Calu3 (cell line): Measurements from ENCODE around the gene LONP1. TPM values are rescaled to one million over a fixed set of nuclear protein-coding genes. Genes with fewer than 3 reads are reported as not detected.

Experiments used
- BruUV-seq: library from RNA; stranded (reverse); fragments of 400-500 nt; replicated peaks from 2 replicates; lab custom pipeline; 2021; lab: Mats Ljungman, UMichigan
- CTCF ChIA-PET: fragments of 300-600 bp; sonication (Branson Sonifier 250); formaldehyde crosslinking; loops from one replicate; lab custom pipeline; 2022; ENCODE audit warnings: antibody characterized with exemption; lab: Charles Lee
- DNase-seq: peaks from one replicate; pipeline ENCODE4 v3.0.0; 2022
- H3K27ac Mint-ChIP-seq: one replicate; pipeline ENCODE4 v1.8.0; 2022; ENCODE audit warnings: mixed read lengths; ENCODE audit not compliant: unreplicated experiment
- H3K27me3 Mint-ChIP-seq: one replicate; pipeline ENCODE4 v1.8.0; 2022; ENCODE audit warnings: mixed read lengths; ENCODE audit not compliant: unreplicated experiment
- H3K36me3 Mint-ChIP-seq: one replicate; pipeline ENCODE4 v1.8.0; 2022; ENCODE audit warnings: mild to moderate bottlenecking, moderate library complexity, mixed read lengths; ENCODE audit not compliant: insufficient read depth, unreplicated experiment
- H3K4me1 Mint-ChIP-seq: one replicate; pipeline ENCODE4 v1.8.0; 2022; ENCODE audit warnings: mild to moderate bottlenecking, low read depth, mixed read lengths; ENCODE audit not compliant: unreplicated experiment
- H3K4me3 Mint-ChIP-seq: one replicate; pipeline ENCODE4 v1.8.0; 2022; ENCODE audit warnings: mild to moderate bottlenecking, low read depth, moderate library complexity, mixed read lengths; ENCODE audit not compliant: unreplicated experiment
- H3K9me3 Mint-ChIP-seq: one replicate; pipeline ENCODE4 v1.8.0; 2022; ENCODE audit warnings: low read depth, mixed read lengths; ENCODE audit not compliant: unreplicated experiment
- CTCF ChIP-seq: fragments of 200-600 bp; IDR thresholded peaks from one replicate; pipeline ENCODE4 v1.8.0; 2022; ENCODE audit warnings: antibody characterized with exemption; ENCODE audit not compliant: unreplicated experiment
- intact Hi-C: fragments of 100-400 bp; cut with micrococcal nuclease; formaldehyde crosslinking; loops from one replicate; pipeline ENCODE4 v1.10.0; 2022; ENCODE audit not compliant: unreplicated experiment
- total RNA-seq: library from RNA; stranded (reverse); gene quantifications from 2 replicates; pipeline ENCODE4 v1.2.3, GENCODE V29; 2022

Gene LONP1
- total RNA-seq, 1 experiment from 2014 or later = 92.8 TPM

DNA sequence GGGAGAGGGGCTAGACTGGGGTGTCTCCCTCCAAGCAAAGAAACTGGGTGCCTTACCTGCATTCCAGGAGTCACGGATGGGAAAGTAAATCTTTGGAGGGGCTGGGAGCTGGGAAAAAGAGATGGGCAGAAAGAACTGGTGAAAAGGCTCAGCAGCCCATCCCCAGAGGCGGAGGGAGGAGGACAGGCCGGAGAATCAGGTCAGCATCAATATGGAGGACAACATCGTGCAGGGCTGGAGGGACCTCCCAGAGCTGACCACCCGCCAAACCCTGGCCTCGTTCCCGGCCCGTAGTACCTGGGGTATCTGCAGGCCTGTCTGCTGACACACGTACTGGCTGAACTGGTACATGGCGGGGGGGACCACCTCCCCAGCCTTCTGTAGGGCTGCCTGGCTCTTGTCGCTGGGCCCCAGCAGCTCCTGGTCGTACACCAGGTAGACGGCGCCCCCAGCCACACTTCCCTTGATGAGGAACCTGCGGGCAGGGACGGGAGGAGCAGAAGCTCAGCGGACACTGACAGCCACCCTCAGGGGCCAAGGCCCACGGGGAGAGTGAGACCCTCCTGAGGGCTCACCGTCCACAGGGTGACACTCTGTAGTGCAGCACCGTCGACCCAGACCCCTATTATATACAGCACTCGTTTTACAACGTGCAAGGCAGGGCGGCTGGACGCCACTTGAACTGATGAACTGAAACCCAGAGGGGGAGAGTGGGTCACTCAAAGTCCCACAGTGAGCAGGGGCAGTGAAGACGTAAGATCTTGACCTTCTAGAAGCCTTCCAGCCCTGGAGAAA is 40.5 kb downstream of the LONP1 start:
- BruUV-seq = no TSS peak
- Mint-ChIP-seq H3K4me1 (peaks cover 18% of the 10 kb centered on the region), H3K9me3 (no peaks in the 10 kb centered on the region), H3K27ac (peak overlapping the region; percentile 100), H3K36me3 (peaks cover 42% of the 10 kb centered on the region), H3K27me3 (peaks cover 9% of the 10 kb centered on the region), H3K4me3 (peak overlapping the region; percentile 97)
- CTCF ChIA-PET = no interaction called here
- intact Hi-C loops = no loop called here
- TF ChIP-seq CTCF = no peak
- DNase-seq = no peak

DNA sequence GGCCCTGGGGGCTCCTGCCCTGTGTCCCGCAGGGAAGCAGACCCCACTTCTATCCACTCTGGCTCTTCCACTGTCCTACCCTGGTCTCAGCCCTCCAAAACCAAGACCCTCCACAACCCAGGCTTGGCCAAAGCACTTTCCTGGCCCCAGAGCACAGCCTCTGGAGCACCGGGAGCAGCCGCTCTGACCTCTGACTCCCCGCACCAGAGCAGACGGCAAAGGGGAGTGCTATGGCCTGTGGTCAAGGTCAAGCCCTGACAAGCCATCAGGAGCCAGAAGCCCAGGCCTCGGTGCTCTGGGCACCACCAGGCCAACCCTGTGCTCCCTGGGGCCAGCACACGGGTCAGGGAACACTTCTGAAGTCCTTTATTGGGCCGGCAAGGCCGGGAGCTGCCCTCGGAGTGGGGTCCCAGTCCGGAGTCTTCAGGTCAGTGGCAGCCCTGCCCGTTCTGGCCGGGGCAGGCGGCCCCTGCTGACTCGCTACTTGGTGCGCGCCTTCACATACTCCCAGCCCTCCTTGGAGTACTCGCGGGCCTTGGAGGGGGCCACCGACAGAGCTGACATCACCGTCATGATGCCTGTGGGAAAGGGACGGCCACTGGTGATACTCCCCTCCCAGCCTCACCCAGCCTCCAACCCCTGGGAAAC is 41.8 kb downstream of the LONP1 start:
- intact Hi-C loops = no loop called here
- no peak overlapping the region for H3K27ac Mint-ChIP-seq
- H3K27me3 Mint-ChIP-seq = peaks cover 9% of the 10 kb centered on the region
- H3K36me3 Mint-ChIP-seq = peaks cover 38% of the 10 kb centered on the region
- H3K4me3 Mint-ChIP-seq = no peak overlapping the region
- no peak for TF ChIP-seq CTCF
- no peak for DNase-seq
- CTCF ChIA-PET = no interaction called here
- no peaks in the 10 kb centered on the region for H3K9me3 Mint-ChIP-seq
- peaks cover 18% of the 10 kb centered on the region for H3K4me1 Mint-ChIP-seq
- no TSS peak for BruUV-seq

DNA sequence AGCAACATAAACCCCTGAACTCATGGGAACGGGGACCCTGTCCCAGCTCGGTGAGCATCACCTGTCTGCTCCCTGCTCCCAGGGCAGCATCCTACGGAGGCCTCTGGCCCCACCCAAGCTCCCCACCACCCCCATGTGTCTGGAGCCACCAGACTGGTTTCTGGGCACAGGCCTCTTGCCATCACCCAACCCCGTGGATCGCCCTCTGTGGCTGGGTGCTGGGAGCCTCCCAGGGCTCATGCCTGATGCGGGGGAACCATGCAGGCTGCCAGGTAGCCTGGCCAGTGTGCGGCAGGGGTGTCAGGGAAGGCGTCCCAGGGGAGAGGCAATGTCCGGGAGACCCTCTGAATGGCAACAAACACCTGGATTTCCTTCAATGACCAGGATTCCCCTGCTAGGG is 42.4 kb downstream of the LONP1 start:
- TF ChIP-seq CTCF = no peak
- Mint-ChIP-seq H3K36me3 (peaks cover 38% of the 10 kb centered on the region), H3K9me3 (no peaks in the 10 kb centered on the region), H3K27ac (no peak overlapping the region), H3K27me3 (peaks cover 9% of the 10 kb centered on the region), H3K4me1 (peaks cover 18% of the 10 kb centered on the region), H3K4me3 (no peak overlapping the region)
- intact Hi-C loops = no loop called here
- no peak for DNase-seq
- CTCF ChIA-PET = no interaction called here
- no TSS peak for BruUV-seq

GRCh38 chr19:5677136-5677535 is 42.8 kb downstream of the LONP1 start:
- intact Hi-C loops = no loop called here
- Mint-ChIP-seq H3K9me3 (no peaks in the 10 kb centered on the region), H3K4me3 (no peak overlapping the region), H3K4me1 (peaks cover 18% of the 10 kb centered on the region), H3K27ac (no peak overlapping the region), H3K36me3 (peaks cover 35% of the 10 kb centered on the region), H3K27me3 (peaks cover 9% of the 10 kb centered on the region)
- TF ChIP-seq CTCF = no peak
- DNase-seq = no peak
- BruUV-seq = no TSS peak
- CTCF ChIA-PET = no interaction called here
